T-helper 1 cell treated with Interleukin-12 subunit alpha and Interleukin-12 subunit beta and Interleukin-4 antibody, amounts not matched to agents 30 μg/mL and 1 μg/mL, for 36 hours (primary cell): ENCODE measurements around the gene TERC.
"Not testable (repeated sequence)": the region's sequence is repeated elsewhere in the genome, so short reads cannot be mapped to it uniquely, and the experiment has no call there.

Experiments used
- H3K27ac Mint-ChIP-seq: one replicate; pipeline ENCODE4 v1.8.0; 2021; ENCODE audit warnings: mild to moderate bottlenecking, mixed read lengths
- H3K27me3 Mint-ChIP-seq: one replicate; pipeline ENCODE4 v1.8.0; 2021; ENCODE audit warnings: low read depth, mixed read lengths
- H3K36me3 Mint-ChIP-seq: one replicate; pipeline ENCODE4 v1.8.0; 2021; ENCODE audit warnings: low read depth, mixed read lengths
- H3K4me1 Mint-ChIP-seq: one replicate; pipeline ENCODE4 v1.8.0; 2021; ENCODE audit warnings: low read depth, mixed read lengths
- H3K4me3 Mint-ChIP-seq: one replicate; pipeline ENCODE4 v1.8.0; 2021; ENCODE audit warnings: mild to moderate bottlenecking, moderate library complexity, mixed read lengths
- H3K9me3 Mint-ChIP-seq: one replicate; pipeline ENCODE4 v1.8.0; 2021; ENCODE audit warnings: mixed read lengths

Gene TERC

DNA sequence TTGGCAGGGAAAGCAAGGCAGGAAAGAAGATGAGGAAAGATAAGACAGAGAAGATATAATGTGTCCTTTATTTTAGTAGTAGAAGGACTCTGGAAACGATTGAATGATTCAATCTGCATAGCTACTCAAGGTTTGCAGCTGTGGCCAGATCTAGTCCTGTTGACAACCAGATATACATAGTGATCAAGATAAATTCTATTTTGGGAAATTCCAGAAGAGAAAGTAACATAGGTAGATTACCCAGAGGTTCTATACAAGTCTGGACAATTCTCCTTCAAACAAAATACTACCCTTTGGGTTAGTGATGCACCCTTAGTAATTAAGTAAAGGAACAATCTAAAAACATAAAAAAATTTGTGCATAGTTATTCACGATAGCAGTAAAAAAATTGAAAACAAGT, 9.4 kb downstream of the TERC start:
- Mint-ChIP-seq H3K4me3 (no peak overlapping the region), H3K27me3 (peaks cover 18% of the 10 kb centered on the region), H3K9me3 (no peaks in the 10 kb centered on the region), H3K4me1 (peaks cover 8% of the 10 kb centered on the region), H3K27ac (no peak overlapping the region), H3K36me3 (no peaks in the 10 kb centered on the region)

GRCh38 chr3:169754711-169755110, 10.1 kb downstream of the TERC start:
- Mint-ChIP-seq H3K9me3 (no peaks in the 10 kb centered on the region), H3K4me3 (no peak overlapping the region), H3K36me3 (no peaks in the 10 kb centered on the region), H3K27me3 (peaks cover 18% of the 10 kb centered on the region), H3K27ac (no peak overlapping the region), H3K4me1 (peaks cover 8% of the 10 kb centered on the region)

GRCh38 chr3:169751875-169752274, 13.0 kb downstream of the TERC start:
- Mint-ChIP-seq H3K27me3 (peaks cover 29% of the 10 kb centered on the region), H3K27ac (no peak overlapping the region), H3K4me3 (no peak overlapping the region), H3K9me3 (no peaks in the 10 kb centered on the region), H3K4me1 (peaks cover 6% of the 10 kb centered on the region), H3K36me3 (no peaks in the 10 kb centered on the region)

GRCh38 chr3:169750665-169751064, 14.2 kb downstream of the TERC start:
- H3K27ac Mint-ChIP-seq = no peak overlapping the region
- H3K36me3 Mint-ChIP-seq = no peaks in the 10 kb centered on the region
- peaks cover 6% of the 10 kb centered on the region for H3K4me1 Mint-ChIP-seq
- no peaks in the 10 kb centered on the region for H3K9me3 Mint-ChIP-seq
- H3K4me3 Mint-ChIP-seq = no peak overlapping the region
- H3K27me3 Mint-ChIP-seq = peaks cover 30% of the 10 kb centered on the region

DNA sequence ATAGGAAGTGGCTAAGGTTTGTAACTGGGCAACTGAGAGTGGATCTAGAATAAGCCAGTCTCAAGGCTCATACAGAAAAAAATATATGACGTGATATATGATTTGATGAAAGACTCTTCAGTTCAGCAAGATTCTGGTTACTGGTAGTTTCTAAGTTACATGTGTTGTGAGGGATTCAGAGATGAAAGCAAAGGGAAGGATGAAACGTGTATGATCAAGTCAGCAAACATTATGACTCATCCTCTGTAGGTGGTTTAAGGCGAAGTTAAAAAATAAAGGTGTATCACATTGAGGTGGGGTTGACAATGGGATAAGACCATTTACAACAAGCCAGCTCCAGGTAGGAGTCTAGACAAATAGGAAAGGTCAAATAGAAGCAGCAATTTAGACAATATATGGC, 16.2 kb downstream of the TERC start:
- no peaks in the 10 kb centered on the region for H3K36me3 Mint-ChIP-seq
- no peak overlapping the region for H3K4me3 Mint-ChIP-seq
- H3K27me3 Mint-ChIP-seq = peaks cover 31% of the 10 kb centered on the region
- H3K4me1 Mint-ChIP-seq = peaks cover 6% of the 10 kb centered on the region
- H3K27ac Mint-ChIP-seq = no peak overlapping the region
- H3K9me3 Mint-ChIP-seq = no peaks in the 10 kb centered on the region

- H3K4me1 Mint-ChIP-seq = peaks cover 6% of the 10 kb centered on the region
- H3K27me3 Mint-ChIP-seq = peaks cover 27% of the 10 kb centered on the region
- H3K4me3 Mint-ChIP-seq = no peak overlapping the region
- H3K9me3 Mint-ChIP-seq = no peaks in the 10 kb centered on the region
- H3K27ac Mint-ChIP-seq = no peak overlapping the region
- no peaks in the 10 kb centered on the region for H3K36me3 Mint-ChIP-seq
Measured at GRCh38 chr3:169746924-169747323, 17.9 kb downstream of the TERC start.

DNA sequence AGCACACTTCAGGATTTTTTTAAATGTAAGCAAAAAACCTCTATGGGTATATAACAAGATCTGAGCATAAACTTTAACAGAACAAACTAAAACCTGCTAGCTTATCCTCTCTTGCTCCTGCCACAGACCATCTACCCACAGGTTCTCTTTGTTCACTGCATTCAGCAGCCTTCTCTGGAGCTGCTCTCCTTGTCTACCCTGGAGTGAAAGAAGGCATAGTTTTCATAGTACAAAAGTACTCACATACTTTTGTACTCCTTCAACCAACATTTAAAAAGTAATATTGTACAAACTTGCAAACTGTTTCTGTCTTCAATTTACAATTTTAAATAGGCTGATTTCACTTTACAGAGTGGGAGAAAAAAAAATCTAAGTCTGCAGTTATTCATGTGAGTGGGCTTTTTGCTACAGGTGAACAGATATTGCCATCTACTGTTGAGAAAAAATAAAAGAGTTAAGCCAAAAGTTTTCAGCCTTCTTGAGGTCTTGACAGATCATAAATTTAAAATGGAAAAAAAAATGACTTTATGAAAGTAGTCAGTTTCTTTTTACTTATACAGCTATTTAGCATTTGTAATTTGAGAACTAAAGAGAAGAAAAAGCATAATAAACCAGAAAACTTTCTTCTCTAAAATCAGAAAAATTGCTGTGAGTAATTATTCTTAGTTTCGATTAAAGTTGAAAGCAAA, 20.4 kb downstream of the TERC start:
- Mint-ChIP-seq H3K27ac (no peak overlapping the region), H3K36me3 (no peaks in the 10 kb centered on the region), H3K4me3 (no peak overlapping the region), H3K27me3 (peaks cover 25% of the 10 kb centered on the region), H3K9me3 (no peaks in the 10 kb centered on the region), H3K4me1 (peaks cover 6% of the 10 kb centered on the region)

- Mint-ChIP-seq H3K4me3 (no peak overlapping the region), H3K4me1 (no peaks in the 10 kb centered on the region), H3K27ac (no peak overlapping the region), H3K9me3 (peaks cover 7% of the 10 kb centered on the region), H3K27me3 (peaks cover 3% of the 10 kb centered on the region), H3K36me3 (no peaks in the 10 kb centered on the region)
Measured at GRCh38 chr3:169739067-169739466, 25.8 kb downstream of the TERC start.

DNA sequence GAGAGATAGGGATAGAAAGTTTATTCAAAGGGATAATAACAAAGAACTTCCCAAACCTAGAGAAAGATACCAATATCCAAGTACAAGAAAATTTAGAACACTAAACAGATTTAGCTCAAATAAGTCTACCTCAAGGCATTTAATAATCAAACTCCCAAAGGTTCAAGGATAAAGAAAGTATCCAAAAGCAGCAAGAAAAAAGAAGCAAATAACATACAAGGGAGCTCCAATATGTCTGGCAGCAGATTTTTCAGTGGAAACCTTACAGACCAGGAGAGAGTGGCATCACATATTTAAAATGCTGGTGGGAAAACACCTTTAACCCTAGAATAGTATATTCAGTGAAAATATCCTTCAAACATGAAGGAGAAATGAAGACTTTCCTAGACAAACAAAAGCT, 33.0 kb downstream of the TERC start:
- peaks cover 11% of the 10 kb centered on the region for H3K9me3 Mint-ChIP-seq
- H3K27ac Mint-ChIP-seq, H3K4me1 Mint-ChIP-seq, H3K36me3 Mint-ChIP-seq, H3K4me3 Mint-ChIP-seq: not testable (repeated sequence)
- H3K27me3 Mint-ChIP-seq = peaks cover 15% of the 10 kb centered on the region

- Mint-ChIP-seq H3K27ac (no peak overlapping the region), H3K4me3 (no peak overlapping the region), H3K27me3 (no peaks in the 10 kb centered on the region), H3K36me3 (no peaks in the 10 kb centered on the region), H3K4me1 (no peaks in the 10 kb centered on the region), H3K9me3 (no peaks in the 10 kb centered on the region)
Measured at GRCh38 chr3:169722724-169723123, 42.1 kb downstream of the TERC start.

- H3K36me3 Mint-ChIP-seq, H3K4me3 Mint-ChIP-seq: not testable (repeated sequence)
Measured at GRCh38 chr3:169718415-169718814, 46.4 kb downstream of the TERC start.

More at GRCh38 chr3:169718415-169718814, 46.4 kb downstream of the TERC start:
- H3K4me1 Mint-ChIP-seq, H3K27ac Mint-ChIP-seq, H3K9me3 Mint-ChIP-seq, H3K27me3 Mint-ChIP-seq: not testable (repeated sequence)
